Colonic mucosa (tissue), 4 donors: ENCODE results near the gene OR1J2. TPM values are rescaled to one million over a fixed set of nuclear protein-coding genes. Genes with fewer than 3 reads are reported as not detected.
"Not testable (repeated sequence)": the region's sequence is repeated elsewhere in the genome, so short reads cannot be mapped to it uniquely, and the experiment has no call there.

Experiments used
- DNase-seq: peaks from one replicate; pipeline ENCODE4 v3.0.0-alpha.2; 2020
- H3K27ac ChIP-seq: fragments of 200-600 bp; one replicate; pipeline ENCODE4 v1.8.0; 2021
- H3K27me3 ChIP-seq: fragments of 200-600 bp; one replicate; pipeline ENCODE4 v1.8.0; 2021
- H3K36me3 ChIP-seq: fragments of 200-600 bp; one replicate; pipeline ENCODE4 v1.8.0; 2021
- H3K4me1 ChIP-seq: fragments of 200-600 bp; one replicate; pipeline ENCODE4 v1.8.0; 2021; ENCODE audit warnings: mild to moderate bottlenecking
- H3K4me3 ChIP-seq: fragments of 200-600 bp; one replicate; pipeline ENCODE4 v1.8.0; 2021
- H3K9ac ChIP-seq, 2 donors: one replicate each; pipeline ENCODE4 v1.7.0; 2013; ENCODE audit warnings: control low read depth in 2 of 2, low read depth in 2 of 2, low read length in 2 of 2
- H3K9me3 ChIP-seq: fragments of 200-600 bp; one replicate; pipeline ENCODE4 v1.8.0; 2021
- CTCF ChIP-seq: fragments of 200-600 bp; IDR thresholded peaks from one replicate; pipeline ENCODE4 v1.8.0; 2022; ENCODE audit warnings: antibody characterized with exemption, mild to moderate bottlenecking
- intact Hi-C: fragments of 100-400 bp; cut with DNase I; formaldehyde crosslinking; loops from one replicate; pipeline ENCODE4 v1.14.1; 2022
- total RNA-seq, 2 donors: library from RNA; stranded (reverse); fragmentation: NEBNext Ultra II Directional in 1 of 2; extraction: Animal tissue kit (Norgen Biotek cat#: 25700) in 1 of 2; gene quantifications; one replicate each; pipeline ENCODE4 v1.2.1, GENCODE V29; 2021
- donor health status: healthy.
- donor health status: DM: no; HTN: no; CAD: no.
- donor health status: DM: no; HTN: no; CAD: no.

Gene OR1J2
- total RNA-seq, 2 donors from 2014 or later = not detected

- DNase-seq = no peak
- no peak for TF ChIP-seq CTCF
Measured at GRCh38 chr9:122527193-122527592, 16.6 kb downstream of the OR1J2 start, which contains the start of gene OR1N1. OR1N1 (minus strand) TSS chr9:122527293; CDS start chr9:122527293, 0 bp downstream.

GRCh38 chr9:122531157-122531556 is 20.6 kb downstream of the OR1J2 start:
- H3K4me1 ChIP-seq, H3K27me3 ChIP-seq, H3K9ac ChIP-seq, H3K36me3 ChIP-seq, intact Hi-C loops, DNase-seq, H3K27ac ChIP-seq, H3K4me3 ChIP-seq, H3K9me3 ChIP-seq: not testable (repeated sequence)

More at GRCh38 chr9:122527193-122527592, 16.6 kb downstream of the OR1J2 start, which contains the start of gene OR1N1:
- Histone ChIP-seq H3K27me3 (no peaks in the 10 kb centered on the region), H3K4me1 (no peaks in the 10 kb centered on the region), H3K36me3 (no peaks in the 10 kb centered on the region), H3K9ac (no peak within 1 kb of the TSS), H3K27ac (no peak within 1 kb of the TSS), H3K9me3 (no peaks in the 10 kb centered on the region), H3K4me3 (no peak within 1 kb of the TSS)
- intact Hi-C loops = no loop called here

- Histone ChIP-seq H3K9me3 (no peaks in the 10 kb centered on the region), H3K36me3 (no peaks in the 10 kb centered on the region), H3K4me1 (no peaks in the 10 kb centered on the region), H3K27ac (no peak overlapping the region), H3K27me3 (no peaks in the 10 kb centered on the region), H3K4me3 (no peak overlapping the region), H3K9ac (no peak overlapping the region)
- DNase-seq = no peak
- intact Hi-C loops = no loop called here
- no peak for TF ChIP-seq CTCF
Measured at GRCh38 chr9:122536134-122536533, 25.5 kb downstream of the OR1J2 start.

- H3K27ac ChIP-seq, H3K36me3 ChIP-seq, H3K27me3 ChIP-seq, H3K4me3 ChIP-seq, H3K9ac ChIP-seq, intact Hi-C loops, H3K9me3 ChIP-seq, H3K4me1 ChIP-seq, DNase-seq: not testable (repeated sequence)
Measured at GRCh38 chr9:122537066-122537465, 26.5 kb downstream of the OR1J2 start.

- no peaks in the 10 kb centered on the region for H3K9me3 ChIP-seq
- no peak for TF ChIP-seq CTCF
- DNase-seq = no peak
- H3K36me3 ChIP-seq = no peaks in the 10 kb centered on the region
- intact Hi-C loops = no loop called here
- H3K4me3 ChIP-seq = no peak overlapping the region
- no peaks in the 10 kb centered on the region for H3K4me1 ChIP-seq
- no peak overlapping the region for H3K9ac ChIP-seq
- no peaks in the 10 kb centered on the region for H3K27me3 ChIP-seq
- H3K27ac ChIP-seq = no peak overlapping the region
Measured at GRCh38 chr9:122538757-122539156, 28.2 kb downstream of the OR1J2 start.

- no peak overlapping the region for H3K9ac ChIP-seq
- no peak for DNase-seq
- no peaks in the 10 kb centered on the region for H3K36me3 ChIP-seq
- no peak overlapping the region for H3K4me3 ChIP-seq
- no peaks in the 10 kb centered on the region for H3K9me3 ChIP-seq
- H3K27ac ChIP-seq = no peak overlapping the region
- no peaks in the 10 kb centered on the region for H3K27me3 ChIP-seq
- intact Hi-C loops = no loop called here
- no peak for TF ChIP-seq CTCF
- H3K4me1 ChIP-seq = no peaks in the 10 kb centered on the region
Measured at GRCh38 chr9:122546196-122546595, 35.6 kb downstream of the OR1J2 start.

- no peak overlapping the region for H3K27ac ChIP-seq
- no peak for TF ChIP-seq CTCF
- H3K9me3 ChIP-seq = no peaks in the 10 kb centered on the region
- H3K36me3 ChIP-seq = no peaks in the 10 kb centered on the region
- no peaks in the 10 kb centered on the region for H3K4me1 ChIP-seq
- no peak overlapping the region for H3K9ac ChIP-seq
- intact Hi-C loops = no loop called here
- no peak for DNase-seq
- no peak overlapping the region for H3K4me3 ChIP-seq
- H3K27me3 ChIP-seq = no peaks in the 10 kb centered on the region
Measured at GRCh38 chr9:122551371-122551770, 40.8 kb downstream of the OR1J2 start.
